CD14-positive monocyte (primary cell): ENCODE results near the gene CABP2. TPM values are rescaled to one million over a fixed set of nuclear protein-coding genes. Genes with fewer than 3 reads are reported as not detected.
"Not testable (repeated sequence)": the region's sequence is repeated elsewhere in the genome, so short reads cannot be mapped to it uniquely, and the experiment has no call there.

Experiments used
- DNase-seq, 3 donors: peaks; one replicate each; pipeline ENCODE4 v3.0.0-alpha.2; 2011 to 2022
- H2AFZ ChIP-seq: 2 replicates; pipeline ENCODE4 v1.6.0; 2012; ENCODE audit warnings: mild to moderate bottlenecking, low read depth, low read length, inconsistent platforms; ENCODE audit not compliant: insufficient read depth, poor library complexity, severe bottlenecking
- H3K27ac ChIP-seq, 2 donors: 1 replicate in 1 of 2; 2 replicates in 1 of 2; pipeline ENCODE4 v1.5.1; 2012 to 2013; ENCODE audit warnings: low read length in 2 of 2, control low read depth in 1 of 2, inconsistent platforms in 1 of 2, low read depth in 1 of 2, mild to moderate bottlenecking in 1 of 2
- H3K27me3 ChIP-seq, 2 donors: one replicate each; pipeline versions ENCODE4 v1.6.0 to v1.6.1; 2011 to 2013; ENCODE audit warnings: low read length in 2 of 2; ENCODE audit not compliant: control insufficient read depth in 2 of 2, insufficient read depth in 2 of 2
- H3K36me3 ChIP-seq, 2 donors: replicated peaks in 1 of 2; 1 replicate in 1 of 2; 2 replicates in 1 of 2; pipeline versions ENCODE4 v1.5.1 to v1.6.1; 2012 to 2013; ENCODE audit warnings: low read length in 2 of 2, control low read depth in 1 of 2, inconsistent platforms in 1 of 2, mild to moderate bottlenecking in 1 of 2; ENCODE audit not compliant: insufficient read depth in 2 of 2, control insufficient read depth in 1 of 2
- H3K4me1 ChIP-seq, 2 donors: 1 replicate in 1 of 2; 2 replicates in 1 of 2; pipeline versions ENCODE4 v1.5.1 to v1.6.1; 2012 to 2013; ENCODE audit warnings: low read length in 2 of 2, control low read depth in 1 of 2, inconsistent platforms in 1 of 2, mild to moderate bottlenecking in 1 of 2, moderate library complexity in 1 of 2; ENCODE audit not compliant: insufficient read depth in 2 of 2, control insufficient read depth in 1 of 2
- H3K4me2 ChIP-seq: replicated peaks from 2 replicates; pipeline ENCODE3; 2012; ENCODE audit warnings: low read length, moderate library complexity, mild to moderate bottlenecking; ENCODE audit not compliant: poor library complexity, severe bottlenecking; ENCODE audit errors: extremely low read depth
- H3K4me3 ChIP-seq, 3 experiments: fragments of 200-600 bp in 1 of 3; sonication (generic) in 1 of 3; replicated peaks in 1 of 3; 1 replicate in 2 of 3; 2 replicates in 1 of 3; pipeline ENCODE4 v1.5.1; 2011 to 2013; ENCODE audit warnings: low read length in 3 of 3, mild to moderate bottlenecking in 3 of 3, control low read depth in 2 of 3, low read depth in 2 of 3, inconsistent platforms in 1 of 3, moderate library complexity in 1 of 3
- H3K79me2 ChIP-seq: 2 replicates; pipeline ENCODE4 v1.6.0; 2012; ENCODE audit warnings: mild to moderate bottlenecking, control low read depth, inconsistent platforms, low read length, moderate library complexity; ENCODE audit not compliant: insufficient read depth
- H3K9ac ChIP-seq: 2 replicates; pipeline ENCODE4 v1.6.0; 2017; ENCODE audit warnings: low read length, mild to moderate bottlenecking; ENCODE audit not compliant: insufficient read depth, poor library complexity, severe bottlenecking
- H3K9me3 ChIP-seq, 2 donors: replicated peaks in 1 of 2; 1 replicate in 1 of 2; 2 replicates in 1 of 2; pipeline versions ENCODE4 v1.5.1 to v1.6.1; 2012 to 2013; ENCODE audit warnings: low read length in 2 of 2, control low read depth in 1 of 2; ENCODE audit not compliant: control insufficient read depth in 1 of 2, insufficient read depth in 1 of 2
- H4K20me1 ChIP-seq: 2 replicates; pipeline ENCODE4 v1.6.0; 2012; ENCODE audit warnings: mild to moderate bottlenecking, low read length, control low read depth, moderate library complexity; ENCODE audit not compliant: insufficient read depth
- H3K27ac Mint-ChIP-seq, 7 donors: one replicate each; pipeline ENCODE4 v1.8.0; 2020; ENCODE audit warnings: mild to moderate bottlenecking in 7 of 7, mixed read lengths in 7 of 7, moderate library complexity in 6 of 7, inconsistent platforms in 2 of 7
- H3K27me3 Mint-ChIP-seq, 3 donors: one replicate each; pipeline ENCODE4 v1.8.0; 2021 to 2022; ENCODE audit warnings: low read depth in 3 of 3, mild to moderate bottlenecking in 3 of 3, mixed read lengths in 3 of 3, moderate library complexity in 3 of 3, inconsistent platforms in 1 of 3
- H3K36me3 Mint-ChIP-seq, 2 donors: one replicate each; pipeline ENCODE4 v1.8.0; 2020; ENCODE audit warnings: mixed read lengths in 2 of 2, inconsistent platforms in 1 of 2, mild to moderate bottlenecking in 1 of 2
- H3K4me1 Mint-ChIP-seq: one replicate; pipeline ENCODE4 v1.8.0; 2020; ENCODE audit warnings: mild to moderate bottlenecking, mixed read lengths
- H3K4me3 Mint-ChIP-seq, 2 donors: one replicate each; pipeline ENCODE4 v1.8.0; 2020; ENCODE audit warnings: mild to moderate bottlenecking in 2 of 2, mixed read lengths in 2 of 2, moderate library complexity in 1 of 2
- H3K9me3 Mint-ChIP-seq, 7 donors: one replicate each; pipeline ENCODE4 v1.8.0; 2020 to 2022; ENCODE audit warnings: mixed read lengths in 7 of 7, mild to moderate bottlenecking in 6 of 7, moderate library complexity in 6 of 7, inconsistent platforms in 2 of 7
- WGBS: methylation state at CpG from one replicate; pipeline ENCODE4 v1.1.5; 2013; ENCODE audit warnings: missing lambda C conversion rate; ENCODE audit not compliant: insufficient coverage; 5-methylcytosine and 5-hydroxymethylcytosine counted together
- intact Hi-C, 2 donors: fragments of 100-400 bp; cut with micrococcal nuclease; formaldehyde crosslinking; loops; one replicate each; pipeline versions ENCODE4 v1.15.0 to v1.15.1; 2023
- polyA plus RNA-seq, 3 donors: library from polyadenylated mRNA; depleted of rRNA in 1 of 3; unstranded in 2 of 3; stranded (reverse) in 1 of 3; fragments of 300-500 nt in 2 of 3; fragments of >200 nt in 1 of 3; fragmentation: Illumina TruSeq in 2 of 3; gene quantifications; 1 replicate in 2 of 3; 2 replicates in 1 of 3; pipeline ENCODE4 v1.2.3, GENCODE V29; 2012 to 2021
- TF ChIP-seq, protein P1 (sequence below): fragments of 200-600 bp; IDR thresholded peaks from one replicate; pipeline ENCODE4 v1.8.0; 2022; ENCODE audit warnings: antibody characterized with exemption, mild to moderate bottlenecking

The CABP2 gene
- polyA plus RNA-seq, 3 donors = not detected

GRCh38 chr11:67476692-67477091, 46.6 kb downstream of the CABP2 start:
- H3K4me1 ChIP-seq, DNase-seq, H3K36me3 Mint-ChIP-seq, H3K4me3 ChIP-seq, H3K27me3 ChIP-seq, H3K4me2 ChIP-seq, H4K20me1 ChIP-seq, H3K4me1 Mint-ChIP-seq, H3K79me2 ChIP-seq, H3K9ac ChIP-seq, H3K27ac ChIP-seq, H3K9me3 Mint-ChIP-seq, H3K36me3 ChIP-seq, H3K4me3 Mint-ChIP-seq, intact Hi-C loops, H3K27ac Mint-ChIP-seq, H2AFZ ChIP-seq, H3K9me3 ChIP-seq: not testable (repeated sequence)
- WGBS = 92% methylated on average over 10 of the region's 10 CpGs
- H3K27me3 Mint-ChIP-seq = peaks cover 9 to 15% (median 9%) of the 10 kb centered on the region in 3 donors

DNA sequence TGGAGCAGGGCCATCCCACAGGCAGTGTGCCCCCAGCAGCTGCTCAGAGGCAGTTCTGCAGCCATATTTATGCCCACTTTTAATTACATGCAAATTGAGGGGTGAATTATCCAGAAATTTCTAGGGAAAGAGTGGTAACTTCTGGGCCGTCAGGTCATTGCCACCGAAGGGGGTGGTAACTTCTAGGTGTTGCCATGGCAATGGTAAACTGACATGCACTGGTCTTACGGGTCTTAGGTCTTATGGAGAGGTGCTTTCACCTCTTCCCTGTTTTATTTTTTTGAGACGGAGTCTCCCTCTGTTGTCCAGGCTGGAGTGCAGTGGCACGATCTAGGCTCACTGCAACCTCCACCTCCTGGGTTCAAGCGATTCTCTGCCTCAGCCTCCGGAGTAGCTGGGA, 50.4 kb downstream of the CABP2 start:
- H3K4me2 ChIP-seq = no peak overlapping the region
- no peak overlapping the region for H2AFZ ChIP-seq
- Mint-ChIP-seq H3K27me3 (peaks cover 7 to 14% (median 7%) of the 10 kb centered on the region in 3 donors), H3K27ac (no peak overlapping the region), H3K9me3 (peaks cover 0 to 9% (median 0%) of the 10 kb centered on the region in 7 donors), H3K36me3 (no peaks in the 10 kb centered on the region), H3K4me3 (no peak overlapping the region), H3K4me1 (peaks cover 11% of the 10 kb centered on the region)
- H3K4me1 ChIP-seq = peaks cover 12 to 18% of the 10 kb centered on the region in 2 donors
- no peaks in the 10 kb centered on the region for H4K20me1 ChIP-seq
- no peaks in the 10 kb centered on the region for H3K36me3 ChIP-seq
- H3K9ac ChIP-seq = no peak overlapping the region
- no CpG with 5 or more reads among the region's 7 CpGs for WGBS
- no peaks in the 10 kb centered on the region for H3K79me2 ChIP-seq
- H3K9me3 ChIP-seq = no peaks in the 10 kb centered on the region
- intact Hi-C loops = no loop called here
- no peak overlapping the region for H3K4me3 ChIP-seq
- TF ChIP-seq, protein P1, sequence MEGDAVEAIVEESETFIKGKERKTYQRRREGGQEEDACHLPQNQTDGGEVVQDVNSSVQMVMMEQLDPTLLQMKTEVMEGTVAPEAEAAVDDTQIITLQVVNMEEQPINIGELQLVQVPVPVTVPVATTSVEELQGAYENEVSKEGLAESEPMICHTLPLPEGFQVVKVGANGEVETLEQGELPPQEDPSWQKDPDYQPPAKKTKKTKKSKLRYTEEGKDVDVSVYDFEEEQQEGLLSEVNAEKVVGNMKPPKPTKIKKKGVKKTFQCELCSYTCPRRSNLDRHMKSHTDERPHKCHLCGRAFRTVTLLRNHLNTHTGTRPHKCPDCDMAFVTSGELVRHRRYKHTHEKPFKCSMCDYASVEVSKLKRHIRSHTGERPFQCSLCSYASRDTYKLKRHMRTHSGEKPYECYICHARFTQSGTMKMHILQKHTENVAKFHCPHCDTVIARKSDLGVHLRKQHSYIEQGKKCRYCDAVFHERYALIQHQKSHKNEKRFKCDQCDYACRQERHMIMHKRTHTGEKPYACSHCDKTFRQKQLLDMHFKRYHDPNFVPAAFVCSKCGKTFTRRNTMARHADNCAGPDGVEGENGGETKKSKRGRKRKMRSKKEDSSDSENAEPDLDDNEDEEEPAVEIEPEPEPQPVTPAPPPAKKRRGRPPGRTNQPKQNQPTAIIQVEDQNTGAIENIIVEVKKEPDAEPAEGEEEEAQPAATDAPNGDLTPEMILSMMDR = no peak
- H3K27me3 ChIP-seq = no peaks in the 10 kb centered on the region
- H3K27ac ChIP-seq = no peak overlapping the region
- DNase-seq = no peak
